H1 (cell line): ENCODE measurements around the gene SPATA7. TPM values are rescaled to one million over a fixed set of nuclear protein-coding genes. Genes with fewer than 3 reads are reported as not detected.

Source experiments
- NANOG ChIP-seq: IDR thresholded peaks from 2 replicates; pipeline ENCODE4 v1.6.1; 2011; ENCODE audit warnings: low read length, low read depth, mild to moderate bottlenecking, inconsistent platforms; ENCODE audit not compliant: insufficient read depth, poor library complexity, severe bottlenecking
- NRF1 ChIP-seq: IDR thresholded peaks from 2 replicates; pipeline ENCODE4 v1.6.1; 2011; ENCODE audit warnings: mild to moderate bottlenecking, low read depth, low read length, improper control_type of control experiment
- SRF ChIP-seq: IDR thresholded peaks from 2 replicates; pipeline ENCODE4 v1.6.1; 2011; ENCODE audit warnings: mild to moderate bottlenecking, low read depth, low read length, moderate library complexity
- TBP ChIP-seq: IDR thresholded peaks from 2 replicates; pipeline ENCODE4 v1.6.1; 2011; ENCODE audit warnings: low read depth, low read length, improper control_type of control experiment
- USF2 ChIP-seq: IDR thresholded peaks from 2 replicates; pipeline ENCODE4 v1.6.1; 2011; ENCODE audit warnings: low read length, improper control_type of control experiment
- polyA plus RNA-seq, 7 experiments: library from polyadenylated mRNA; depleted of rRNA in 3 of 7; stranded (reverse) in 5 of 7; unstranded in 2 of 7; fragments of >200 nt in 5 of 7; fragments of 200-250 nt in 2 of 7; gene quantifications; 1 replicate in 5 of 7; 2 replicates in 1 of 7; 4 replicates in 1 of 7; pipeline versions ENCODE4 v1.2.1 to v1.2.3, GENCODE V29; 2011 to 2013; ENCODE audit warnings: missing spikeins in 2 of 7, mixed read lengths in 2 of 7
- total RNA-seq: library from RNA; stranded (reverse); fragmentation: NEBNext Ultra II Directional; extraction: Animal tissue kit (Norgen Biotek cat#: 25700); gene quantifications from 2 replicates; pipeline ENCODE4 v1.2.1, GENCODE V29; 2021

The SPATA7 gene
- total and polyA plus RNA-seq, 2 of the 8 experiments (the other 6 are each of a cell fraction or from before 2014, with no cell fraction given), result 3.8 to 6.7 TPM

- no peak for TF ChIP-seq USF2
- TF ChIP-seq TBP, result no peak
- TF ChIP-seq NRF1, result no peak
- TF ChIP-seq SRF, result no peak
- no peak for TF ChIP-seq NANOG
- TF ChIP-seq, all 59 proteins: peak for 0
These were observed 95.6 kb downstream of the SPATA7 start (continued) for GRCh38 chr14:88481059-88481458.
